Astrocyte (in vitro differentiated cells and primary cell): ENCODE data around the gene PAPLN. TPM values are rescaled to one million over a fixed set of nuclear protein-coding genes. Genes with fewer than 3 reads are reported as not detected.

Source experiments
- DNase-seq: peaks from one replicate; pipeline ENCODE4 v3.0.0-alpha.2; 2010; ENCODE audit warnings: low read depth
- FAIRE-seq: peaks from 2 replicates; lab custom pipeline; 2011; peaks lifted over from hg19 to GRCh38; lab: Jason Lieb, UNC
- H2AFZ ChIP-seq: 2 replicates; pipeline ENCODE4 v1.6.0; 2012; ENCODE audit warnings: low read depth, low read length, inconsistent platforms
- H3K27ac ChIP-seq: 2 replicates; pipeline ENCODE4 v1.5.1; 2011; ENCODE audit warnings: low read depth, low read length, inconsistent platforms
- H3K27me3 ChIP-seq: 2 replicates; pipeline ENCODE4 v1.6.0; 2011; ENCODE audit warnings: low read length, inconsistent platforms; ENCODE audit not compliant: insufficient read depth
- H3K36me3 ChIP-seq: 2 replicates; pipeline ENCODE4 v1.5.1; 2011; ENCODE audit warnings: low read length, inconsistent platforms; ENCODE audit not compliant: insufficient read depth
- H3K4me1 ChIP-seq: 2 replicates; pipeline ENCODE4 v1.5.1; 2011; ENCODE audit warnings: low read length, inconsistent platforms; ENCODE audit not compliant: insufficient read depth
- H3K4me2 ChIP-seq: 2 replicates; pipeline ENCODE4 v1.6.0; 2012; ENCODE audit warnings: low read length, inconsistent platforms
- H3K4me3 ChIP-seq: 2 replicates; pipeline ENCODE4 v1.5.1; 2011; ENCODE audit warnings: low read depth, mild to moderate bottlenecking, low read length, inconsistent platforms; ENCODE audit not compliant: insufficient read depth
- H3K79me2 ChIP-seq: 2 replicates; pipeline ENCODE4 v1.6.0; 2012; ENCODE audit warnings: mild to moderate bottlenecking, low read length, inconsistent platforms; ENCODE audit not compliant: insufficient read depth
- H3K9ac ChIP-seq: 2 replicates; pipeline ENCODE4 v1.6.0; 2012; ENCODE audit warnings: mild to moderate bottlenecking, low read length, inconsistent platforms
- H3K9me3 ChIP-seq: 2 replicates; pipeline ENCODE4 v1.5.1; 2012; ENCODE audit warnings: low read depth, mild to moderate bottlenecking, low read length, inconsistent platforms; ENCODE audit not compliant: insufficient read depth
- H4K20me1 ChIP-seq: 2 replicates; pipeline ENCODE4 v1.6.0; 2012; ENCODE audit warnings: low read length, inconsistent platforms; ENCODE audit not compliant: insufficient read depth
- H3K27ac Mint-ChIP-seq: one replicate; pipeline ENCODE4 v1.8.0; 2021; ENCODE audit warnings: mild to moderate bottlenecking, mixed read lengths; ENCODE audit not compliant: unreplicated experiment
- H3K27me3 Mint-ChIP-seq: one replicate; pipeline ENCODE4 v1.8.0; 2021; ENCODE audit warnings: low read depth, mixed read lengths; ENCODE audit not compliant: unreplicated experiment
- H3K36me3 Mint-ChIP-seq: one replicate; pipeline ENCODE4 v1.8.0; 2021; ENCODE audit warnings: low read depth, mixed read lengths; ENCODE audit not compliant: unreplicated experiment
- H3K4me1 Mint-ChIP-seq: one replicate; pipeline ENCODE4 v1.8.0; 2021; ENCODE audit warnings: low read depth, mixed read lengths; ENCODE audit not compliant: unreplicated experiment
- H3K4me3 Mint-ChIP-seq: one replicate; pipeline ENCODE4 v1.8.0; 2021; ENCODE audit warnings: mild to moderate bottlenecking, moderate library complexity, mixed read lengths; ENCODE audit not compliant: unreplicated experiment
- H3K9me3 Mint-ChIP-seq: one replicate; pipeline ENCODE4 v1.8.0; 2021; ENCODE audit warnings: mild to moderate bottlenecking, mixed read lengths; ENCODE audit not compliant: unreplicated experiment
- CTCF ChIP-seq: IDR thresholded peaks from 2 replicates; pipeline ENCODE4 v1.5.1; 2011; ENCODE audit warnings: low read depth, mild to moderate bottlenecking, inconsistent platforms, low read length, moderate library complexity; ENCODE audit not compliant: insufficient read depth
- EZH2 ChIP-seq: IDR thresholded peaks from 2 replicates; pipeline ENCODE4 v1.6.1; 2012; ENCODE audit warnings: mild to moderate bottlenecking, low read length, inconsistent platforms; ENCODE audit not compliant: insufficient read depth
- total RNA-seq: library from RNA; stranded (reverse); gene quantifications from 2 replicates; pipeline ENCODE4 v1.2.1, GENCODE V29; 2021

Gene PAPLN
- total RNA-seq, 1 donor from 2014 or later, result 5.0 TPM

DNA sequence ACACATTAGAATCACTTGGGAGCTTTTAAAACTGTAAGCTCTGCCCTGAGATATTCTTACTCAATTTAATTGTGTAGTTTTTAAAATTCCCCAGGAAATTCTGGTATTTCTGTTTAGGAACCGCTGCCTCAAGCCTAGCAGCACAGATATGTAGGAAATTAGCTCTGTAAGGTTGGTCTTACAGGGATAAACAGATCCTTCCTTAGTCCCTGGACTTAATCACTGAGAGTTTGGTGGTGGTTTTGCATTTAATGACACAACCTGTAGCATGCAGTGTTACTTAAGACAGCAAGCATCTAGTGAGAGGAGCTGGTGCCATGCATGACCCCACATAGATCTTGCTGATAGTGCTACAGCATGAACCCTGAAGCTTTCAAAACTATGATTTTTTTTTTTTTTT is 19.9 kb upstream of the PAPLN start:
- no peaks in the 10 kb centered on the region for H3K27me3 Mint-ChIP-seq
- DNase-seq (no peak), FAIRE-seq (no peak)
- Histone ChIP-seq H4K20me1 (peaks cover 10% of the 10 kb centered on the region), H3K9ac (no peak overlapping the region), H3K79me2 (no peaks in the 10 kb centered on the region), H3K4me2 (no peak overlapping the region), H2AFZ (no peak overlapping the region), H3K4me3 (no peak overlapping the region), H3K9me3 (no peaks in the 10 kb centered on the region), H3K36me3 (peaks cover 32% of the 10 kb centered on the region), H3K27me3 (no peaks in the 10 kb centered on the region), H3K27ac (no peak overlapping the region), H3K4me1 (peaks cover 6% of the 10 kb centered on the region)
- H3K36me3 Mint-ChIP-seq, result peaks cover 43% of the 10 kb centered on the region
- H3K9me3 Mint-ChIP-seq, result no peaks in the 10 kb centered on the region
- no peak overlapping the region for H3K4me3 Mint-ChIP-seq
- no peak overlapping the region for H3K27ac Mint-ChIP-seq
- H3K4me1 Mint-ChIP-seq, result peaks cover 18% of the 10 kb centered on the region
- TF ChIP-seq CTCF, result no peak

- Mint-ChIP-seq H3K27me3 (no peaks in the 10 kb centered on the region), H3K4me3 (no peak overlapping the region), H3K9me3 (no peaks in the 10 kb centered on the region), H3K36me3 (peaks cover 44% of the 10 kb centered on the region), H3K27ac (no peak overlapping the region), H3K4me1 (peaks cover 21% of the 10 kb centered on the region)
- Histone ChIP-seq H3K4me1 (peaks cover 6% of the 10 kb centered on the region), H3K27me3 (no peaks in the 10 kb centered on the region), H3K9ac (no peak overlapping the region), H3K36me3 (peaks cover 16% of the 10 kb centered on the region), H3K9me3 (no peaks in the 10 kb centered on the region), H3K79me2 (no peaks in the 10 kb centered on the region), H3K4me2 (no peak overlapping the region), H2AFZ (no peak overlapping the region), H3K27ac (no peak overlapping the region), H4K20me1 (peaks cover 10% of the 10 kb centered on the region), H3K4me3 (no peak overlapping the region)
- TF ChIP-seq CTCF (no peak), EZH2 (no peak)
- DNase-seq, result no peak
- FAIRE-seq, result no peak
Observed at GRCh38 chr14:73220061-73220460, 17.2 kb upstream of the PAPLN start.

DNA sequence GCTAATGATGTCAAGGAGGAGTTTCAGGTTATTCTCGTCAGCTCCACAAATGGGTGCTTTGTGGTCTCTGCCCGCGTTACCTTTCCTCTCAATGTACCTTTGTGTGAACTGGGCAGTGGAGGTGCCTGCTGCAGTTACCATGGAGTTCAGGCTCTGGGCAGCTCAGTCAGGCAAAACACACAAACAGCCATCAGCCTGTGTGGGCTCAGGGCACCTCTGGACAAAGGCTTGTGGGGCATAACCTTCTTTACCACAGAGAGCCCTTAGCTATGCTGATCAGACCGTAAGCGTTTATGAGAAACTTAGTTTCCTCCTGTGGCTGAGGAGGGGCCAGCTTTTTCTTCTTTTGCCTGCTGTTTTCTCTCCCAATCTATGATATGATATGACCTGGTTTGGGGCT is 16.7 kb upstream of the PAPLN start:
- H3K27me3 ChIP-seq, result no peaks in the 10 kb centered on the region
- FAIRE-seq (no peak), DNase-seq (no peak)
- peaks cover 21% of the 10 kb centered on the region for H3K4me1 Mint-ChIP-seq
- H3K79me2 ChIP-seq, result no peaks in the 10 kb centered on the region
- H3K4me2 ChIP-seq, result no peak overlapping the region
- no peaks in the 10 kb centered on the region for H3K9me3 Mint-ChIP-seq
- peaks cover 6% of the 10 kb centered on the region for H3K4me1 ChIP-seq
- TF ChIP-seq CTCF, result no peak
- H3K27ac ChIP-seq, result no peak overlapping the region
- no peaks in the 10 kb centered on the region for H3K27me3 Mint-ChIP-seq
- peaks cover 44% of the 10 kb centered on the region for H3K36me3 Mint-ChIP-seq
- no peak overlapping the region for H3K4me3 Mint-ChIP-seq
- peaks cover 10% of the 10 kb centered on the region for H4K20me1 ChIP-seq
- H3K9me3 ChIP-seq, result no peaks in the 10 kb centered on the region
- H3K9ac ChIP-seq, result no peak overlapping the region
- no peak overlapping the region for H3K4me3 ChIP-seq
- H2AFZ ChIP-seq, result no peak overlapping the region
- H3K36me3 ChIP-seq, result peaks cover 16% of the 10 kb centered on the region
- H3K27ac Mint-ChIP-seq, result no peak overlapping the region
